GM23338 (cell line): ENCODE data around the gene GNPDA1. TPM values are rescaled to one million over a fixed set of nuclear protein-coding genes. Genes with fewer than 3 reads are reported as not detected.

Experiments used
- ATAC-seq: fragments of 200-7000 bp; cut with Tn5 transposase; 3 replicates; pipeline ENCODE4 v1.9.1; 2020
- DNase-seq: peaks from one replicate; pipeline ENCODE4 v3.0.0-alpha.2; 2015; ENCODE audit warnings: low spot score
- H2AFZ ChIP-seq: fragments of 200-600 bp; sonication (generic); 2 replicates; pipeline ENCODE4 v1.8.0; 2016; ENCODE audit warnings: antibody characterized with exemption, mild to moderate bottlenecking, moderate library complexity
- H3F3A ChIP-seq: fragments of 200-600 bp; sonication (generic); replicated peaks from 2 replicates; pipeline ENCODE4 v1.8.0; 2017; ENCODE audit warnings: antibody characterized with exemption, mixed run types, low read depth
- H3K27ac ChIP-seq: fragments of 200-600 bp; sonication (generic); 2 replicates; pipeline ENCODE4 v1.6.1; 2016; ENCODE audit warnings: low read depth
- H3K27me3 ChIP-seq: fragments of 200-600 bp; sonication (generic); 2 replicates; pipeline ENCODE4 v1.8.0; 2016; ENCODE audit warnings: mild to moderate bottlenecking, mixed run types, moderate library complexity; ENCODE audit not compliant: insufficient read depth
- H3K36me3 ChIP-seq: fragments of 200-600 bp; sonication (generic); 2 replicates; pipeline ENCODE4 v1.8.0; 2016; ENCODE audit warnings: mild to moderate bottlenecking; ENCODE audit not compliant: insufficient read depth
- H3K4me1 ChIP-seq: fragments of 200-600 bp; sonication (generic); 2 replicates; pipeline ENCODE4 v1.8.0; 2016; ENCODE audit warnings: mild to moderate bottlenecking, moderate library complexity; ENCODE audit not compliant: insufficient read depth
- H3K4me2 ChIP-seq: fragments of 200-600 bp; sonication (generic); 2 replicates; pipeline ENCODE4 v1.7.1; 2017; ENCODE audit warnings: mixed run types
- H3K4me3 ChIP-seq: fragments of 200-600 bp; sonication (generic); 2 replicates; pipeline ENCODE4 v1.6.1; 2016; ENCODE audit warnings: mixed run types
- H3K79me2 ChIP-seq: fragments of 200-600 bp; sonication (generic); replicated peaks from 2 replicates; pipeline ENCODE4 v1.8.0; 2017; ENCODE audit warnings: mild to moderate bottlenecking; ENCODE audit not compliant: insufficient read depth
- H3K9me2 ChIP-seq: fragments of 200-600 bp; sonication (generic); 2 replicates; pipeline ENCODE4 v1.8.0; 2017; ENCODE audit not compliant: insufficient read depth
- H4K20me1 ChIP-seq: fragments of 200-600 bp; sonication (generic); replicated peaks from 2 replicates; pipeline ENCODE4 v1.8.0; 2017; ENCODE audit warnings: mild to moderate bottlenecking; ENCODE audit not compliant: insufficient read depth
- H3K27ac Mint-ChIP-seq: 2 replicates; pipeline ENCODE4 v1.8.0; 2020; ENCODE audit warnings: inconsistent platforms, mild to moderate bottlenecking, moderate library complexity, mixed read lengths
- H3K27me3 Mint-ChIP-seq: 3 replicates; pipeline ENCODE4 v1.8.0; 2022; ENCODE audit warnings: low read depth, mild to moderate bottlenecking, moderate library complexity, mixed read lengths, inconsistent platforms; ENCODE audit not compliant: insufficient read depth, poor library complexity
- H3K36me3 Mint-ChIP-seq: 3 replicates; pipeline ENCODE4 v1.8.0; 2021; ENCODE audit warnings: low read depth, mild to moderate bottlenecking, inconsistent platforms, moderate library complexity, mixed read lengths
- H3K4me1 Mint-ChIP-seq: 3 replicates; pipeline ENCODE4 v1.8.0; 2020; ENCODE audit warnings: mild to moderate bottlenecking, inconsistent platforms, mixed read lengths
- H3K4me3 Mint-ChIP-seq: 3 replicates; pipeline ENCODE4 v1.8.0; 2021; ENCODE audit warnings: moderate library complexity, mild to moderate bottlenecking, inconsistent platforms, mixed read lengths
- H3K9me3 Mint-ChIP-seq: 3 replicates; pipeline ENCODE4 v1.8.0; 2020; ENCODE audit warnings: moderate library complexity, mild to moderate bottlenecking, inconsistent platforms, mixed read lengths
- CREB1 ChIP-seq: fragments of 250-450 bp; sonication (Bioruptor Pico); IDR thresholded peaks from 2 replicates; pipeline ENCODE4 v1.5.0; 2020; ENCODE audit warnings: low read depth, mild to moderate bottlenecking, moderate library complexity
- CTCF ChIP-seq, 2 experiments: fragments of 200-600 bp in 1 of 2; sonication (generic) in 1 of 2; conservative IDR thresholded peaks; 2 replicates each; pipeline versions ENCODE4 v1.5.1 to v1.6.1; 2016 to 2017; ENCODE audit warnings: antibody characterized with exemption in 2 of 2, low read depth in 2 of 2, mild to moderate bottlenecking in 2 of 2, moderate library complexity in 1 of 2
- ETS1 ChIP-seq: IDR thresholded peaks from 2 replicates; pipeline ENCODE4 v1.6.1; 2016; ENCODE audit warnings: antibody characterized with exemption
- EZH2 ChIP-seq: fragments of 200-600 bp; sonication (generic); IDR thresholded peaks from one replicate; pipeline ENCODE4 v1.8.0; 2017; ENCODE audit warnings: antibody characterized with exemption, mild to moderate bottlenecking, low read depth; ENCODE audit not compliant: unreplicated experiment
- EZH2phosphoT487 ChIP-seq: fragments of 200-600 bp; sonication (generic); IDR thresholded peaks from one replicate; pipeline ENCODE4 v1.8.1; 2018; ENCODE audit warnings: antibody characterized with exemption; ENCODE audit not compliant: unreplicated experiment
- JUNB ChIP-seq: IDR thresholded peaks from one replicate; pipeline ENCODE4 v1.6.1; 2016; ENCODE audit warnings: antibody characterized with exemption; ENCODE audit not compliant: unreplicated experiment
- NANOG ChIP-seq: IDR thresholded peaks from 2 replicates; pipeline ENCODE4 v1.6.1; 2016; ENCODE audit warnings: antibody characterized with exemption, borderline replicate concordance
- POLR2AphosphoS5 ChIP-seq: IDR thresholded peaks from 2 replicates; pipeline ENCODE4 v1.6.1; 2016; ENCODE audit warnings: antibody characterized with exemption, low read depth
- REST ChIP-seq: IDR thresholded peaks from one replicate; pipeline ENCODE4 v1.6.1; 2018; ENCODE audit warnings: antibody characterized with exemption; ENCODE audit not compliant: unreplicated experiment
- STAT1 ChIP-seq: IDR thresholded peaks from one replicate; pipeline ENCODE4 v1.6.1; 2016; ENCODE audit warnings: antibody characterized with exemption; ENCODE audit not compliant: unreplicated experiment
- ZNF114 ChIP-seq: fragments of 250-450 bp; sonication (Bioruptor Pico); IDR thresholded peaks from 2 replicates; pipeline ENCODE4 v1.5.0; 2020; ENCODE audit warnings: mild to moderate bottlenecking, moderate library complexity
- ZNF331 ChIP-seq: fragments of 250-450 bp; sonication (Bioruptor Pico); IDR thresholded peaks from 2 replicates; pipeline ENCODE4 v1.5.0; 2020; ENCODE audit warnings: low read depth, mild to moderate bottlenecking, moderate library complexity
- ZNF462 ChIP-seq: fragments of 250-450 bp; sonication (Bioruptor Pico); IDR thresholded peaks from 2 replicates; pipeline ENCODE4 v1.5.0; 2020; ENCODE audit warnings: mild to moderate bottlenecking, moderate library complexity
- polyA plus RNA-seq: library from polyadenylated mRNA; unstranded; fragments of >200 nt; fragmentation: Nextera tagmentation; extraction: Ambion mirVana; gene quantifications from 2 replicates; pipeline ENCODE4 v1.2.1, GENCODE V29; 2016
- total RNA-seq: library from RNA; depleted of rRNA; stranded (reverse); fragments of >200 nt; shearing (Covaris generic); gene quantifications from 2 replicates; pipeline ENCODE4 v1.2.3, GENCODE V29; 2014

Gene GNPDA1
- total and polyA plus RNA-seq, 2 experiments from 2014 or later: 47.6 to 117 TPM

- no peak within 1 kb of the TSS for H3K27ac Mint-ChIP-seq
- Histone ChIP-seq H3F3A (no peaks in the 10 kb centered on the region), H2AFZ (peak within 1 kb of the TSS; percentile 15), H3K9me2 (no peaks in the 10 kb centered on the region), H3K79me2 (no peaks in the 10 kb centered on the region), H4K20me1 (no peaks in the 10 kb centered on the region), H3K4me3 (no peak within 1 kb of the TSS), H3K36me3 (no peaks in the 10 kb centered on the region), H3K4me1 (peaks cover 16% of the 10 kb centered on the region; the same call in 1 of the 2 replicates), H3K4me2 (no peak within 1 kb of the TSS; the same call in 1 of the 2 replicates), H3K27me3 (no peaks in the 10 kb centered on the region), H3K27ac (no peak within 1 kb of the TSS)
- H3K4me1 Mint-ChIP-seq: peaks cover 37% of the 10 kb centered on the region
- no peaks in the 10 kb centered on the region for H3K9me3 Mint-ChIP-seq
- TF ChIP-seq REST: no peak
- TF ChIP-seq JUNB: no peak
- no peak for TF ChIP-seq EZH2phosphoT487
- no peak for TF ChIP-seq CTCF (conservative IDR thresholded peaks at IDR 0.05; ENCODE audit: low read depth in 2 of 2)
- TF ChIP-seq ZNF462: no peak
- no peak for TF ChIP-seq ZNF331 (CRISPR knock-in tag)
- TF ChIP-seq ZNF114 (CRISPR knock-in tag): no peak
- TF ChIP-seq ETS1: no peak
- no peak for TF ChIP-seq EZH2
- no peak for TF ChIP-seq NANOG
- no peak for TF ChIP-seq STAT1
- TF ChIP-seq POLR2AphosphoS5: no peak
- no peak for TF ChIP-seq CREB1 (CRISPR knock-in tag)
- no peak for ATAC-seq
- H3K4me3 Mint-ChIP-seq: no peak within 1 kb of the TSS
- peak; percentile 42 for DNase-seq
- H3K27me3 Mint-ChIP-seq: peaks cover 3% of the 10 kb centered on the region
- no peaks in the 10 kb centered on the region for H3K36me3 Mint-ChIP-seq
Measured at GRCh38 chr5:141958113-141958512, 54.7 kb downstream of the GNPDA1 start, which contains the start of gene PCDH12. TSS of gene PCDH12 (minus strand) at chr5:141958202. CDS start at chr5:141957851, 351 bp downstream.
